C1 segment of cervical spinal cord (tissue), 14 donors: ENCODE data around the gene USP13.
"Not testable (repeated sequence)": the region's sequence is repeated elsewhere in the genome, so short reads cannot be mapped to it uniquely, and the experiment has no call there.

Experiments used
- DNase-seq, 14 donors: peaks; one replicate each; lab custom pipeline; 2025; lab: John Stamatoyannopoulos, UW

USP13 gene, protein sequence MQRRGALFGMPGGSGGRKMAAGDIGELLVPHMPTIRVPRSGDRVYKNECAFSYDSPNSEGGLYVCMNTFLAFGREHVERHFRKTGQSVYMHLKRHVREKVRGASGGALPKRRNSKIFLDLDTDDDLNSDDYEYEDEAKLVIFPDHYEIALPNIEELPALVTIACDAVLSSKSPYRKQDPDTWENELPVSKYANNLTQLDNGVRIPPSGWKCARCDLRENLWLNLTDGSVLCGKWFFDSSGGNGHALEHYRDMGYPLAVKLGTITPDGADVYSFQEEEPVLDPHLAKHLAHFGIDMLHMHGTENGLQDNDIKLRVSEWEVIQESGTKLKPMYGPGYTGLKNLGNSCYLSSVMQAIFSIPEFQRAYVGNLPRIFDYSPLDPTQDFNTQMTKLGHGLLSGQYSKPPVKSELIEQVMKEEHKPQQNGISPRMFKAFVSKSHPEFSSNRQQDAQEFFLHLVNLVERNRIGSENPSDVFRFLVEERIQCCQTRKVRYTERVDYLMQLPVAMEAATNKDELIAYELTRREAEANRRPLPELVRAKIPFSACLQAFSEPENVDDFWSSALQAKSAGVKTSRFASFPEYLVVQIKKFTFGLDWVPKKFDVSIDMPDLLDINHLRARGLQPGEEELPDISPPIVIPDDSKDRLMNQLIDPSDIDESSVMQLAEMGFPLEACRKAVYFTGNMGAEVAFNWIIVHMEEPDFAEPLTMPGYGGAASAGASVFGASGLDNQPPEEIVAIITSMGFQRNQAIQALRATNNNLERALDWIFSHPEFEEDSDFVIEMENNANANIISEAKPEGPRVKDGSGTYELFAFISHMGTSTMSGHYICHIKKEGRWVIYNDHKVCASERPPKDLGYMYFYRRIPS

DNA sequence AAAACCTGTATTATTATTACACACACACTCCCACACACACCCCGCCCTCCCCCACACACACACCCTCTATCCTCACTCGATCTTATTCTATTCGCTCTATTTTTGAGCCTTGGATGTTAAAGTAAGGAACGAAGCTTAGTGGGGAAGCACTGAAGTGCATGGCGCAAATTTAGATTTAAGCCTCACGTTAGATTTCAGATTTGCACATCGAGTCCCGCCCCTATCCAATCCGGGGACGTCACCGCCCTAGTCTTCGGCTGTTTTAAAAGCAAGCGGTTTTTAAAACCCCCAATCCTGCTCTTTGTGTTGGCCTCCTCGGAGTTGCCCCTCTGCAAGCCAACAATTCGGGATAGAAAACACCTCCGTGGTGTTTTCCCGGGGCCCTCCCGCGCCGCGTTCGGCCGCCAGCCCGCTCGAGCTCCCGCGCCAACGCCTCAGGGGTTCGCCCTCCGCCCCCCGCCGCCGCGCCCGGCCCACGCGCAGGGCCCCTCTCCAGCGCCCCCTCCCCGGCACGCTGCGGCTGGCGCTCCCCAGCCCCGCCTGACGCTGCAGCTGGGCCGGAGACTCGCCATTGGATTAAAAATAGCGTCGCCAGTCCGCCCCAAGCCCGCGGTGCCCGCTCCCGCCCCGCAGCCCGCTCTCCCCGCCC, at the start of gene USP13:
USP13 (plus strand) TSS at position 594 of the 649 bp plus-strand sequence. CDS start 186 bp downstream, outside the sequence.
- peak in 13 of 14 donors; percentile 41 to 88 (median 78) for DNase-seq

- DNase-seq: no peak
Observed at GRCh38 chr3:179603321-179603720, 49.5 kb upstream of the USP13 start.

GRCh38 chr3:179603831-179604230, 49.0 kb upstream of the USP13 start:
- no peak for DNase-seq

- DNase-seq: peak; percentile 30 to 96 (median 90)
Observed at GRCh38 chr3:179604321-179605078, 48.3 kb upstream of the USP13 start, which contains the start of the genes MRPL47 and NDUFB5. MRPL47 (minus strand) TSS chr3:179604638; CDS start chr3:179604624, 14 bp downstream. NDUFB5 (plus strand) TSS chr3:179604794; CDS start chr3:179604816, 22 bp downstream.

- no peak for DNase-seq
Observed at GRCh38 chr3:179606534-179607085, 46.2 kb upstream of the USP13 start.

GRCh38 chr3:179608931-179609720, 43.7 kb upstream of the USP13 start:
- DNase-seq: no peak

DNA sequence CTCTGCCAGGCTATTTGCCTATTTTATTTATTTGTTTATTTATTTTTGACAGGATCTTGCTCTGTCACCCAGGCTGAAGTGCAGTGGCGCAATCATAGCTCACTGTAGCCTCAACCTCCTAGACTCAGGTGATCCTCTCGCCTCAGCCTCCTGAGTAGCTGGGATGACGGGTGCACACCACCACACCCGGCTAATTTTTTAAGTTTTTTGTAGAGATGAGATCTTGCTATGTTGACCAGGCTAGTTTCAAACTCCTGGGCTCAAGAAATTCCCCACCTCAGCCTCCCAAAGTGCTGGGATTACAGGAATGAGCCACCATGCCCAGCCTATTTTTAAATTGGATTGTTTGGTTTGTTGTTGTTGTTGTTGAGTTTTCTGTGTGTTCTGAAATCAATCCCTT, 42.8 kb upstream of the USP13 start:
- no peak for DNase-seq

GRCh38 chr3:179613807-179614206, 39.0 kb upstream of the USP13 start:
- DNase-seq: no peak

DNA sequence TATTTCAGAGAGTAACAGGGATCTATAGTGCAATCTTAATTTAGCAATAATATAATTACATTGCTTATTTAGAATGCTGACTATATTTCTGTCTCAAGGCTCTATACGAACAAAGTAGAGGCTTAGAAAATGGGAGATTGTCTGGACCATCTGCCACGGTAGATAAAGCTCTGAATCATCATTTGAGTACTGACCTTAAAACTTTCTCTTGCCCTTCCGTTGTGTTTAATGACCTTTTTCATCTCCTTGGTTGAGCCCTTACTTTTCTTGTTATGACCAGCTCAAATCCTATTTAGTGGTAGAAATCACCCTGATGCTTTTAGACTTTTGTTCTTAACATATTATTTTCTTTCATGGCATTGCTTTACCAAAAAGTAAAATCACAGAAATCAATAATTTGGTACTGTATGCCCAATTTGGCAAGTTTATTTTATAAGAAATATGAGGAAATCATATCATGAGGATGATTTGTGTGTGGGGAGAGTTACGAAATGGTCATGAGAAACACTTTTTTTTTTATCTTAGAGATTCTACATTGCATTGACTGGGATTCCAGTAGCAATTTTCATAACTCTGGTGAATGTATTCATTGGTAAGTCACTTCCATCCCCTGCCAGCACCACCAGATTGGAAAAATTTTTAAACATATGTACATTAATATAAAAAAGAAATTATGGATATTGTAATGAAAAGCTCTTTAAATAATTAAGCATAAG, 37.2 kb upstream of the USP13 start:
- DNase-seq: no peak

DNA sequence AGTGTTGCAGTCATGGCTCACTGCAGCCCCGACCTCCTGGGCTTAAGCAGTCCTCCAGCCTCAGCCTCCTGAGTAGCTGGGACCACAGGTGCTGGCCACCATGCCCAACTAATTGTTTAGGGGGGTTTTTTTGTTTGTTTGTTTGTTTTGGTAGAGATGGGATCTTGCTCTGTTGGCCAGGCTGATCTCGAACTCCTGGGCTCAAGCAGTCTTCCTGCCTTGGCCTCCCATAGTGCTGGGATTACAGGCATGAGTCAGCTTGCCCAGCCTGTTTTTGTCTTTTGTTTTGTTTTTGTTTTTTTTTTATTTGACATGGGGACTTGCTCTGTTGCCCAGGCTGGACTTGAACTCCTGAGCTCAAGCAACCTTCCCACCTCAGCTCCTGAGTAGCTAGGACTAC, 30.8 kb upstream of the USP13 start:
- no peak for DNase-seq

DNA sequence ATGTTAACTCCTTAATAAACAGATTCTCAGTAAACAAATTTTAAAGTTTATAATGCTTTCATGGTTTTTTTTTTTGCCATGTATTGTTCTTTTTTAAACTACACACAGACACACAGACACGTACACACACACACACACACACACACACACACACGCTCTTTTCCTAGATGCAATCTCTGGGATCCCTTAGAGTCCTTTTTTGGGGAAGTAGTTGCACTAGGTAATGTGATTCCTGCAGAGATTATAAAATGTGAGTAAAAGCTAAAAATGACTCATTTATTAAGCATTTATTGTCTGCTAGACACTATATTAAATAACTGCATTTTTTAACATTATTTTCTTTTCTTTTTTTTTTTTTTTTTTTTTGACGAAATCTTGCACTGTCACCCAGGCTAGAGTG, 28.4 kb upstream of the USP13 start:
- no peak for DNase-seq

DNA sequence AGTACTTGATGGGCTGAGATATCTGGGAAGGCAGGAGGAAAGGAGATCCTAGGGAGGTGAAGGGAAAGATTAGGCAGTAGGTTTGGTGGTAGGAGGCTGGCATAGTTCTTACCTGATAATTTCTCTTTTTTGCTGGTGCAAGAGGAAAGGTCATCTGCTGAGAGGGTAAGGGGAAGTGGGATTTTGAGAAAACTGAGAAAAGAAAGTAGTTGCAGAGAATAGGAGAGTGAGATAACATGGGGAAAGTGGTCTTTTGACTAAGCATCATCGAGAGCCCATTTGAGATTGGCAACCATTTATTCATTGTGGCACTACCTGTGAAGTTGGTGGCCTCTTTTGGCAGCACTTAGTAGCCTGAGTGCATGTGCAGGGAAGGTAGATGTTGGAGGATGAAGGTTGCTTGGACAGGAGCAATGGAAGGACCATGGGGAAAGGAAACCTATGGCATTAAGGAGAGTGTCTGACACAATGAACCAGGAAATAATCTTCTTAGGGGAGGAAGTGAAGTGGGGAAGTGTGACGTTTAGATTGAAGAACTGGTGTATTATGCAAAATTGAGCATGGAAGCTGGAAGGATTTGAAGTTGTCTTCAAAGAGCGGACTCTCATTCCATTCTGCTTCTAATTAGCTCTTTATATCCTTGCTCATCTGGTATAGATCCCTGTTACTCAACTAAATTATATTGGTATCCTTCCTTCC, 21.9 kb upstream of the USP13 start:
- DNase-seq: no peak

DNA sequence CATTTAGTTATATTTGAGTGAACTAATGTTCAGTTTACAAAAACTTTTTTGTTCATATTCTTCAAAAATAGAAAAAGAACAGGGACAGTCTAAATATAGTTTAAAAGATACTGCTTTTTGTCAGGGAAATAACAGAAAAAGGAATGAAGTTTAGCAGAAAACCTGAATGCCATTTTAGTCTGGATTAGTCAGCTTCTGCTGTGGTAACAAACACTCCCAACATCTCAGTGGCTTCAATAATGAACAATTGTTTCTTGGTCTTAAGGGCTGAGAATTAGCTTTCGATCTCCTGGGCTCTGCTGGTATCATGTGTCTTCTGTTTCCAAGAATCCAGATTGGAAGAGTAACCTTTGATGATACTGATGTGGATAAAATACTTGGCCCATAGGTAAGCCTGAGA, 12.4 kb upstream of the USP13 start:
- DNase-seq: no peak

- no peak for DNase-seq
Observed at GRCh38 chr3:179642871-179643270, 10.0 kb upstream of the USP13 start.

DNA sequence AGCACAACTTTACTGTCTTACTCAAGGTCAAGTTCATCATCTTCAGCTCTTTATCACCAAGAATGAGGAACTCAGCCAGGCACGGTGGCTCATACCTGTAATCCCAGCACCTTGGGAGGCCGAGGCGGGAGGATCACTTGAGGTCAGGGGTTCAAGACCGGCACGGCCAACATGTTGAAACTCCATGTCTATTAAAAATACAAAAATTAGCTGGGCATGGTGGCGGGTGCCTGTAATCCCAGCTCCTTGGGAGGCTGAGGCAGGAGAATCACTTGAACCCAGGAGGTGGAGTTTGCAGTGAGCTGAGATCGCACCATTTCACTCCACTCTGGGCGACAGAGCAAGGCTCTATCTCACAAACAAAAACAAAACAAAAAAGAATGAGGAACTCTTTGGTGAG, 9.0 kb upstream of the USP13 start:
- DNase-seq: not testable (repeated sequence)

DNA sequence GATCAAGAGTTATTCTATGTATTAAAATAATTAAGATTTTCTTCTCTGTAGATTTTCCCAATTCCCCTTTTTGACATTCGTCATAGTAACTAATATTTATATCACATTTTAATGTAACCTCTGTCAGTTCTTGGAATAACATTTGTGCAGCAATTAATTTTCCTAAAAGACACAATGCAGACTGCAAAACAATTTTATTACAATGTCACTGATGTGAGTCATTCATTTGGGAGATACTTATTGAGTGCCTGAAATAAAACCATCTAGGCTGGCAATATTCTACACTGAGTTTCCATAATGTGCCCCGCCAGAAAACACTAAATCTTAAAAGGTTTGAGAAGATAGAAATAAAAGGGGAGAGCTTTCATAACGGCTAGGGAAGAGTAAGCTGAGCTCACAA, 6.7 kb upstream of the USP13 start:
- no peak for DNase-seq

GRCh38 chr3:179651687-179652446, 973 bp upstream of the USP13 start:
- peak in 2 of 14 donors; percentile 23 to 25 for DNase-seq
